K562 (cell line): ENCODE results near the gene ZNF213. TPM values are rescaled to one million over a fixed set of nuclear protein-coding genes. Genes with fewer than 3 reads are reported as not detected.

ENCODE experiments used
- DDX20 ChIP-seq: fragments of 450-650 bp; IDR thresholded peaks from 2 replicates; pipeline ENCODE4 v1.6.1; 2016; ENCODE audit warnings: missing genetic modification characterization, low read depth, mild to moderate bottlenecking, missing compliant biosample characterization, moderate library complexity
- EGR1 ChIP-seq: fragments of 450-650 bp; conservative IDR thresholded peaks from 2 replicates; pipeline ENCODE4 v1.6.1; 2017; ENCODE audit warnings: mild to moderate bottlenecking
- FOXK2 ChIP-seq, 2 experiments: fragments of 450-650 bp; IDR thresholded peaks in 1 of 2; conservative IDR thresholded peaks in 1 of 2; 2 replicates each; pipeline ENCODE4 v1.6.1; 2016; ENCODE audit warnings: low read depth in 2 of 2, mild to moderate bottlenecking in 1 of 2
- HES1 ChIP-seq: fragments of 450-650 bp; IDR thresholded peaks from 2 replicates; pipeline ENCODE4 v1.6.1; 2016; ENCODE audit warnings: low read depth, mild to moderate bottlenecking, moderate library complexity
- HMGN3 ChIP-seq: IDR thresholded peaks from 2 replicates; pipeline ENCODE4 v1.6.1; 2011; ENCODE audit warnings: borderline replicate concordance, low read depth, mild to moderate bottlenecking, mixed read lengths, low read length; ENCODE audit not compliant: insufficient read length; ENCODE audit errors: extremely low read depth
- KAT8 ChIP-seq: fragments of 450-650 bp; IDR thresholded peaks from 2 replicates; pipeline ENCODE4 v1.6.1; 2016; ENCODE audit warnings: low read depth, mild to moderate bottlenecking
- MYBL2 ChIP-seq, 2 experiments: fragments of 450-650 bp in 1 of 2; sonication (generic) in 1 of 2; formaldehyde crosslinking in 1 of 2; IDR thresholded peaks; 2 replicates each; pipeline versions ENCODE4 v1.6.1 to v1.8.1; 2017 to 2022; ENCODE audit warnings: borderline replicate concordance in 1 of 2, inconsistent platforms in 1 of 2, low read depth in 1 of 2, mild to moderate bottlenecking in 1 of 2, missing genetic modification reagents in 1 of 2, moderate library complexity in 1 of 2
- NCOA2 ChIP-seq, 2 experiments: fragments of 450-650 bp; IDR thresholded peaks; 2 replicates each; pipeline ENCODE4 v1.6.1; 2018; ENCODE audit warnings: mild to moderate bottlenecking in 2 of 2, moderate library complexity in 1 of 2; ENCODE audit not compliant: partially characterized antibody in 2 of 2
- RAD21 ChIP-seq, 2 experiments: fragments of 250-450 bp in 1 of 2; fragments of 450-650 bp in 1 of 2; sonication (Bioruptor Pico) in 1 of 2; formaldehyde crosslinking in 1 of 2; IDR thresholded peaks in 1 of 2; conservative IDR thresholded peaks in 1 of 2; 2 replicates each; pipeline versions ENCODE4 v1.4.0 to v1.8.0; 2020 to 2022; ENCODE audit warnings: mild to moderate bottlenecking in 2 of 2, moderate library complexity in 1 of 2
- TBP ChIP-seq: optimal IDR thresholded peaks from 2 replicates; pipeline ENCODE3; 2011; ENCODE audit warnings: low read depth, low read length, improper control_type of control experiment
- XRCC3 ChIP-seq: fragments of 450-650 bp; IDR thresholded peaks from 2 replicates; pipeline ENCODE4 v1.6.1; 2017; ENCODE audit warnings: mild to moderate bottlenecking, moderate library complexity
- ZBTB7A ChIP-seq: IDR thresholded peaks from 2 replicates; pipeline ENCODE4 v1.6.1; 2011; ENCODE audit warnings: low read depth, mild to moderate bottlenecking, low read length, moderate library complexity, borderline replicate concordance; ENCODE audit not compliant: control insufficient read depth
- ZFPM2 ChIP-seq: fragments of 250-450 bp; sonication (Bioruptor Pico); IDR thresholded peaks from 2 replicates; pipeline ENCODE4 v1.5.1; 2022; ENCODE audit warnings: mild to moderate bottlenecking
- ZNF124 ChIP-seq: sonication (generic); formaldehyde crosslinking; IDR thresholded peaks from 2 replicates; pipeline ENCODE4 v1.8.1; 2022; ENCODE audit warnings: missing genetic modification reagents
- ZNF140 ChIP-seq: fragments of 250-450 bp; sonication (Bioruptor Pico); IDR thresholded peaks from 2 replicates; pipeline ENCODE4 v1.8.0; 2021; ENCODE audit warnings: moderate library complexity, mild to moderate bottlenecking, inconsistent platforms
- ZNF146 ChIP-seq: IDR thresholded peaks from one replicate; pipeline ENCODE4 v1.6.1; 2018; ENCODE audit warnings: missing compliant biosample characterization; ENCODE audit not compliant: unreplicated experiment
- ZNF696 ChIP-seq: fragments of 250-450 bp; sonication (Bioruptor Pico); conservative IDR thresholded peaks from 2 replicates; pipeline ENCODE4 v1.4.0; 2020; ENCODE audit warnings: mild to moderate bottlenecking, moderate library complexity
- ZNF707 ChIP-seq: fragments of 250-450 bp; sonication (Bioruptor Pico); conservative IDR thresholded peaks from 2 replicates; pipeline ENCODE4 v1.8.0; 2022; ENCODE audit warnings: inconsistent platforms, mild to moderate bottlenecking, moderate library complexity
- polyA plus RNA-seq, 8 experiments: library from polyadenylated mRNA; depleted of rRNA in 4 of 8; stranded (reverse) in 5 of 8; unstranded in 3 of 8; fragments of >200 nt; fragmentation: Nextera tagmentation in 2 of 8; fragmentation: Illumina TruSeq in 1 of 8; extraction: Ambion mirVana in 2 of 8; extraction: Trizol in 1 of 8; gene quantifications; 2 replicates each; pipeline versions ENCODE4 v1.2.1 to v1.2.3, GENCODE V29; 2011 to 2014; ENCODE audit warnings: inconsistent platforms in 1 of 8, missing spikeins in 1 of 8
- total RNA-seq, 7 experiments: library from RNA; depleted of rRNA in 6 of 7; stranded (reverse); fragments of >200 nt in 6 of 7; fragmentation: Illumina TruSeq in 2 of 7; extraction: Trizol in 2 of 7; gene quantifications; 2 replicates each; pipeline versions ENCODE4 v1.2.1 to v1.2.3, GENCODE V29; 2011 to 2021; ENCODE audit warnings: low replicate concordance in 1 of 7
- TF ChIP-seq, protein P1 (sequence below): sonication (generic); formaldehyde crosslinking; IDR thresholded peaks from 2 replicates; pipeline ENCODE4 v1.8.1; 2023; ENCODE audit warnings: mild to moderate bottlenecking, missing genetic modification reagents
- TF ChIP-seq, protein P2 (sequence below): fragments of 450-650 bp; formaldehyde crosslinking; IDR thresholded peaks from 2 replicates; pipeline ENCODE4 v1.4.0; 2020; ENCODE audit warnings: mild to moderate bottlenecking, moderate library complexity
- TF ChIP-seq, protein P3 (sequence below): fragments of 250-450 bp; sonication (Bioruptor Pico); IDR thresholded peaks from 2 replicates; pipeline ENCODE4 v1.5.0; 2022; ENCODE audit warnings: mild to moderate bottlenecking

The ZNF213 gene
- total and polyA plus RNA-seq, 9 of the 15 experiments (the other 6 are each of a cell fraction or from before 2014, with no cell fraction given): 0.49 to 10.0 (median 1.8) TPM

- TF ChIP-seq, protein P1, sequence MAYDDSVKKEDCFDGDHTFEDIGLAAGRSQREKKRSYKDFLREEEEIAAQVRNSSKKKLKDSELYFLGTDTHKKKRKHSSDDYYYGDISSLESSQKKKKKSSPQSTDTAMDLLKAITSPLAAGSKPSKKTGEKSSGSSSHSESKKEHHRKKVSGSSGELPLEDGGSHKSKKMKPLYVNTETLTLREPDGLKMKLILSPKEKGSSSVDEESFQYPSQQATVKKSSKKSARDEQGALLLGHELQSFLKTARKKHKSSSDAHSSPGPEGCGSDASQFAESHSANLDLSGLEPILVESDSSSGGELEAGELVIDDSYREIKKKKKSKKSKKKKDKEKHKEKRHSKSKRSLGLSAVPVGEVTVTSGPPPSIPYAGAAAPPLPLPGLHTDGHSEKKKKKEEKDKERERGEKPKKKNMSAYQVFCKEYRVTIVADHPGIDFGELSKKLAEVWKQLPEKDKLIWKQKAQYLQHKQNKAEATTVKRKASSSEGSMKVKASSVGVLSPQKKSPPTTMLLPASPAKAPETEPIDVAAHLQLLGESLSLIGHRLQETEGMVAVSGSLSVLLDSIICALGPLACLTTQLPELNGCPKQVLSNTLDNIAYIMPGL (CRISPR knock-in tag): no peak
- TF ChIP-seq HES1 (no peak), FOXK2 (conservative IDR thresholded peaks at IDR 0.05 in 1 of 2, IDR thresholded peaks at IDR 0.05 in 1 of 2; ENCODE audit: low read depth in 2 of 2) (no peak), DDX20 (tag) (no peak), ZNF146 (no peak), EGR1 (no peak), XRCC3 (no peak), ZNF696 (CRISPR knock-in tag) (no peak), ZBTB7A (peak; percentile 49; the same call in 1 of the 2 replicates), KAT8 (no peak), HMGN3 (no peak), NCOA2 (IDR thresholded peaks at IDR 0.05; ENCODE audit: partially characterized antibody in 2 of 2) (no peak), ZNF707 (CRISPR knock-in tag) (no peak), ZNF124 (CRISPR knock-in tag) (no peak), ZFPM2 (CRISPR knock-in tag) (no peak), ZNF140 (no peak), MYBL2 (IDR thresholded peaks at IDR 0.05; ENCODE audit: low read depth) (no peak), MYBL2 (CRISPR knock-in tag; IDR thresholded peaks at IDR 0.05; ENCODE audit: borderline replicate concordance) (no peak), RAD21 (CRISPR knock-in tag; conservative IDR thresholded peaks at IDR 0.05 in 1 of 2, IDR thresholded peaks at IDR 0.05 in 1 of 2) (no peak), TBP (peak; percentile 52)
- TF ChIP-seq, protein P2, sequence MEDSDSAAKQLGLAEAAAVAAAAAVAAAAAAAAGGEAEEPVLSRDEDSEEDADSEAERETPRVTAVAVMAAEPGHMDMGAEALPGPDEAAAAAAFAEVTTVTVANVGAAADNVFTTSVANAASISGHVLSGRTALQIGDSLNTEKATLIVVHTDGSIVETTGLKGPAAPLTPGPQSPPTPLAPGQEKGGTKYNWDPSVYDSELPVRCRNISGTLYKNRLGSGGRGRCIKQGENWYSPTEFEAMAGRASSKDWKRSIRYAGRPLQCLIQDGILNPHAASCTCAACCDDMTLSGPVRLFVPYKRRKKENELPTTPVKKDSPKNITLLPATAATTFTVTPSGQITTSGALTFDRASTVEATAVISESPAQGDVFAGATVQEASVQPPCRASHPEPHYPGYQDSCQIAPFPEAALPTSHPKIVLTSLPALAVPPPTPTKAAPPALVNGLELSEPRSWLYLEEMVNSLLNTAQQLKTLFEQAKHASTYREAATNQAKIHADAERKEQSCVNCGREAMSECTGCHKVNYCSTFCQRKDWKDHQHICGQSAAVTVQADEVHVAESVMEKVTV (CRISPR knock-in tag): no peak
- TF ChIP-seq, protein P3, sequence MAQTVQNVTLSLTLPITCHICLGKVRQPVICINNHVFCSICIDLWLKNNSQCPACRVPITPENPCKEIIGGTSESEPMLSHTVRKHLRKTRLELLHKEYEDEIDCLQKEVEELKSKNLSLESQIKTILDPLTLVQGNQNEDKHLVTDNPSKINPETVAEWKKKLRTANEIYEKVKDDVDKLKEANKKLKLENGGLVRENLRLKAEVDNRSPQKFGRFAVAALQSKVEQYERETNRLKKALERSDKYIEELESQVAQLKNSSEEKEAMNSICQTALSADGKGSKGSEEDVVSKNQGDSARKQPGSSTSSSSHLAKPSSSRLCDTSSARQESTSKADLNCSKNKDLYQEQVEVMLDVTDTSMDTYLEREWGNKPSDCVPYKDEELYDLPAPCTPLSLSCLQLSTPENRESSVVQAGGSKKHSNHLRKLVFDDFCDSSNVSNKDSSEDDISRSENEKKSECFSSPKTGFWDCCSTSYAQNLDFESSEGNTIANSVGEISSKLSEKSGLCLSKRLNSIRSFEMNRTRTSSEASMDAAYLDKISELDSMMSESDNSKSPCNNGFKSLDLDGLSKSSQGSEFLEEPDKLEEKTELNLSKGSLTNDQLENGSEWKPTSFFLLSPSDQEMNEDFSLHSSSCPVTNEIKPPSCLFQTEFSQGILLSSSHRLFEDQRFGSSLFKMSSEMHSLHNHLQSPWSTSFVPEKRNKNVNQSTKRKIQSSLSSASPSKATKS (CRISPR knock-in tag): no peak
These were observed 34.9 kb upstream of the ZNF213 start (continued) for GRCh38 chr16:3099732-3100499.
